H9 (cell line): ENCODE measurements around the gene ENOX1. TPM values are rescaled to one million over a fixed set of nuclear protein-coding genes. Genes with fewer than 3 reads are reported as not detected.

Source experiments
- DNase-seq: peaks from one replicate; pipeline ENCODE4 v3.0.0-alpha.2; 2017
- H2AFZ ChIP-seq: one replicate; pipeline ENCODE4 v1.6.1; 2013; ENCODE audit warnings: mild to moderate bottlenecking, low read length, control low read depth, moderate library complexity
- H2AK5ac ChIP-seq: 2 replicates; pipeline ENCODE4 v1.6.1; 2013; ENCODE audit warnings: low read length, control low read depth, mixed read lengths; ENCODE audit not compliant: insufficient read length
- H2BK120ac ChIP-seq: one replicate; pipeline ENCODE4 v1.6.1; 2013; ENCODE audit warnings: low read depth, mild to moderate bottlenecking, low read length, control low read depth, inconsistent platforms; ENCODE audit not compliant: poor library complexity, severe bottlenecking
- H2BK12ac ChIP-seq: 2 replicates; pipeline ENCODE4 v1.6.1; 2013; ENCODE audit warnings: low read length, control low read depth, mixed read lengths, low read depth; ENCODE audit not compliant: insufficient read length
- H2BK15ac ChIP-seq: 2 replicates; pipeline ENCODE4 v1.6.1; 2013; ENCODE audit warnings: low read depth, low read length, control low read depth
- H2BK20ac ChIP-seq: one replicate; pipeline ENCODE4 v1.6.1; 2013; ENCODE audit warnings: low read depth, mild to moderate bottlenecking, low read length, control low read depth, inconsistent platforms; ENCODE audit not compliant: poor library complexity, severe bottlenecking
- H2BK5ac ChIP-seq: 2 replicates; pipeline ENCODE4 v1.6.1; 2013; ENCODE audit warnings: low read length, control low read depth, mixed read lengths; ENCODE audit not compliant: insufficient read length
- H3K14ac ChIP-seq: 2 replicates; pipeline ENCODE4 v1.6.1; 2013; ENCODE audit warnings: low read length, control low read depth; ENCODE audit not compliant: insufficient read depth
- H3K18ac ChIP-seq: 2 replicates; pipeline ENCODE4 v1.6.1; 2013; ENCODE audit warnings: low read depth, mild to moderate bottlenecking, mixed read lengths, low read length, control low read depth; ENCODE audit not compliant: insufficient read length
- H3K23ac ChIP-seq: 2 replicates; pipeline ENCODE4 v1.6.1; 2013; ENCODE audit warnings: low read length, control low read depth, mixed read lengths, low read depth; ENCODE audit not compliant: insufficient read length
- H3K23me2 ChIP-seq: 2 replicates; pipeline ENCODE4 v1.6.1; 2013; ENCODE audit warnings: low read depth, mild to moderate bottlenecking, mixed read lengths, low read length, control low read depth; ENCODE audit not compliant: insufficient read length, poor library complexity, severe bottlenecking
- H3K27ac ChIP-seq: 2 replicates; pipeline ENCODE4 v1.5.1; 2013; ENCODE audit warnings: low read length, control low read depth, mixed read lengths, low read depth; ENCODE audit not compliant: insufficient read length
- H3K27me3 ChIP-seq: 2 replicates; pipeline ENCODE4 v1.6.1; 2013; ENCODE audit warnings: low read length, control low read depth, inconsistent platforms; ENCODE audit not compliant: insufficient read depth
- H3K4ac ChIP-seq: 2 replicates; pipeline ENCODE4 v1.6.1; 2013; ENCODE audit warnings: low read depth, mild to moderate bottlenecking, control low read depth, inconsistent platforms, low read length, moderate library complexity
- H3K4me1 ChIP-seq: 2 replicates; pipeline ENCODE4 v1.6.1; 2013; ENCODE audit warnings: low read length, control low read depth, inconsistent platforms; ENCODE audit not compliant: insufficient read depth
- H3K4me2 ChIP-seq: 2 replicates; pipeline ENCODE4 v1.6.1; 2013; ENCODE audit warnings: low read length, control low read depth, mixed read lengths; ENCODE audit not compliant: insufficient read length, insufficient read depth
- H3K56ac ChIP-seq: 2 replicates; pipeline ENCODE4 v1.6.1; 2013; ENCODE audit warnings: low read depth, mild to moderate bottlenecking, mixed read lengths, low read length, control low read depth; ENCODE audit not compliant: insufficient read length
- H3K79me1 ChIP-seq: 2 replicates; pipeline ENCODE4 v1.6.1; 2013; ENCODE audit warnings: low read depth, mild to moderate bottlenecking, moderate library complexity, low read length, control low read depth, inconsistent platforms; ENCODE audit not compliant: insufficient read depth, poor library complexity, severe bottlenecking
- H3K79me2 ChIP-seq: 2 replicates; pipeline ENCODE4 v1.6.1; 2013; ENCODE audit warnings: low read length, control low read depth, inconsistent platforms; ENCODE audit not compliant: insufficient read depth
- H3K9ac ChIP-seq: 2 replicates; pipeline ENCODE4 v1.6.1; 2013; ENCODE audit warnings: low read length, control low read depth, mixed read lengths; ENCODE audit not compliant: insufficient read length; ENCODE audit errors: extremely low read depth
- H3K9me3 ChIP-seq: one replicate; pipeline ENCODE4 v1.6.1; 2013; ENCODE audit warnings: low read depth, low read length, inconsistent platforms; ENCODE audit not compliant: control insufficient read depth
- H3T11ph ChIP-seq: one replicate; pipeline ENCODE4 v1.6.1; 2013; ENCODE audit warnings: mild to moderate bottlenecking, low read length, control low read depth, inconsistent platforms
- H4K20me1 ChIP-seq: one replicate; pipeline ENCODE4 v1.6.1; 2013; ENCODE audit not compliant: control insufficient read depth, insufficient read length, insufficient read depth
- H4K5ac ChIP-seq: 2 replicates; pipeline ENCODE4 v1.6.1; 2013; ENCODE audit warnings: low read depth, mild to moderate bottlenecking, mixed read lengths, low read length, control low read depth; ENCODE audit not compliant: insufficient read length
- H4K8ac ChIP-seq: replicated peaks from 2 replicates; pipeline ENCODE4 v1.6.1; 2013; ENCODE audit warnings: low read length, control low read depth, mixed read lengths, low read depth; ENCODE audit not compliant: insufficient read length
- H4K91ac ChIP-seq: 2 replicates; pipeline ENCODE4 v1.6.1; 2013; ENCODE audit warnings: low read depth, mild to moderate bottlenecking, moderate library complexity, mixed read lengths, low read length, control low read depth; ENCODE audit not compliant: insufficient read length
- H3K27ac Mint-ChIP-seq, 3 experiments: 2 replicates in 2 of 3; 3 replicates in 1 of 3; pipeline ENCODE4 v1.8.0; 2020 to 2021; ENCODE audit warnings: mixed read lengths in 3 of 3, mild to moderate bottlenecking in 1 of 3, moderate library complexity in 1 of 3
- H3K27me3 Mint-ChIP-seq: 2 replicates; pipeline ENCODE4 v1.8.0; 2021; ENCODE audit warnings: low read depth, mild to moderate bottlenecking, moderate library complexity, mixed read lengths
- H3K36me3 Mint-ChIP-seq, 3 experiments: 2 replicates in 2 of 3; 3 replicates in 1 of 3; pipeline ENCODE4 v1.8.0; 2020 to 2021; ENCODE audit warnings: low read depth in 3 of 3, mixed read lengths in 3 of 3; ENCODE audit not compliant: insufficient read depth in 1 of 3
- H3K4me1 Mint-ChIP-seq, 2 experiments: 2 replicates each; pipeline ENCODE4 v1.8.0; 2020; ENCODE audit warnings: mixed read lengths in 2 of 2
- H3K4me3 Mint-ChIP-seq, 2 experiments: 2 replicates in 1 of 2; 3 replicates in 1 of 2; pipeline ENCODE4 v1.8.0; 2020 to 2021; ENCODE audit warnings: mild to moderate bottlenecking in 2 of 2, mixed read lengths in 2 of 2, moderate library complexity in 1 of 2
- H3K9me3 Mint-ChIP-seq, 2 experiments: 2 replicates in 1 of 2; 3 replicates in 1 of 2; pipeline ENCODE4 v1.8.0; 2020; ENCODE audit warnings: mild to moderate bottlenecking in 2 of 2, mixed read lengths in 2 of 2, moderate library complexity in 1 of 2
- WGBS: extraction: QIAGEN DNeasy Blood & Tissue Kit; methylation state at CpG from one replicate; pipeline ENCODE4 v1.1.7; 2013; ENCODE audit warnings: missing lambda C conversion rate, low lambda C conversion rate, mixed read lengths; ENCODE audit not compliant: insufficient read length; ENCODE audit errors: extremely low coverage; 5-methylcytosine and 5-hydroxymethylcytosine counted together
- total RNA-seq: library from RNA; stranded (reverse); gene quantifications from 2 replicates; pipeline ENCODE4 v1.2.1, GENCODE V29; 2021
- TF ChIP-seq, protein P1 (sequence below): fragments of 200-600 bp; sonication (generic); conservative IDR thresholded peaks from 3 replicates; pipeline ENCODE4 v1.8.0; 2021; ENCODE audit warnings: antibody characterized with exemption, mild to moderate bottlenecking

ENOX1 gene
- total RNA-seq, 1 experiment from 2014 or later: 0.24 TPM

DNA sequence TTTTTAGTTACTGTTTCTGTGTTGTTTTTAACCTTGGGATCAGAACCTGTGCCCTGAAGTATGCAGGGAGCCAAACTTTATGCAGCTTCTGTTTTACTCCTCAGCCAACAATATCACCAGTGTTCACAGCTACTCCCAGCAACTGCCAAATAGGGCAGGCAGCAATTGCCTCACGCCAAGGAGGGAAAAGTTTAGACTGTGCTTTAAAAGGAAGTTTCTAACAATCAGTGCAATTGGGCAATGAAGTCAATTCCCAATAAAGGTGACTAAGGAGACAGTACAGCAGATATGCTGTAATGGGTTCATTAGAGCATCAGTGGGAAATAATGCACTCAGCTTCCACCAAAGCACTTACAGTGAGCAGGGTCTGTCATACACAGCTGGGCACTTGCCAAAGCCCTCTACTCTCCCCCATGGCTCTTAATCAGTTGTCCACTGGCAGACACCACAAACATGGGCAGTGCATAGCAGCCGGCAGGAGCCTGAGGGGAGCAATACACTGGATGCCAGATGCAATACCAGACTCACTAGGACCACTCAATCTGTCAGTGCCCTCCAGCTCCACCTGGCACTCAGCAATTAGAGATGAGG is 19.3 kb downstream of the ENOX1 start:
- Histone ChIP-seq H3K4ac (no peak overlapping the region), H3K4me1 (peaks cover 3% of the 10 kb centered on the region; the same call in 1 of the 2 replicates), H3K79me2 (no peaks in the 10 kb centered on the region), H3K79me1 (no peaks in the 10 kb centered on the region), H2BK20ac (no peak overlapping the region), H4K91ac (no peak overlapping the region), H2BK120ac (no peak overlapping the region), H3K23ac (no peak overlapping the region), H4K5ac (no peak overlapping the region), H2AK5ac (no peak overlapping the region), H4K8ac (no peak overlapping the region), H4K20me1 (no peaks in the 10 kb centered on the region), H3K9ac (no peak overlapping the region), H2AFZ (no peak overlapping the region), H3T11ph (no peak overlapping the region), H2BK5ac (no peak overlapping the region), H3K27ac (no peak overlapping the region), H3K27me3 (no peaks in the 10 kb centered on the region), H2BK15ac (no peak overlapping the region), H3K14ac (no peak overlapping the region), H2BK12ac (no peak overlapping the region), H3K4me2 (no peak overlapping the region), H3K18ac (no peak overlapping the region), H3K23me2 (no peaks in the 10 kb centered on the region), H3K56ac (no peak overlapping the region), H3K9me3 (no peaks in the 10 kb centered on the region)
- no peak overlapping the region for H3K27ac Mint-ChIP-seq
- H3K4me3 Mint-ChIP-seq: no peak overlapping the region
- WGBS: no CpG with 5 or more reads among the region's 2 CpGs
- TF ChIP-seq, protein P1, sequence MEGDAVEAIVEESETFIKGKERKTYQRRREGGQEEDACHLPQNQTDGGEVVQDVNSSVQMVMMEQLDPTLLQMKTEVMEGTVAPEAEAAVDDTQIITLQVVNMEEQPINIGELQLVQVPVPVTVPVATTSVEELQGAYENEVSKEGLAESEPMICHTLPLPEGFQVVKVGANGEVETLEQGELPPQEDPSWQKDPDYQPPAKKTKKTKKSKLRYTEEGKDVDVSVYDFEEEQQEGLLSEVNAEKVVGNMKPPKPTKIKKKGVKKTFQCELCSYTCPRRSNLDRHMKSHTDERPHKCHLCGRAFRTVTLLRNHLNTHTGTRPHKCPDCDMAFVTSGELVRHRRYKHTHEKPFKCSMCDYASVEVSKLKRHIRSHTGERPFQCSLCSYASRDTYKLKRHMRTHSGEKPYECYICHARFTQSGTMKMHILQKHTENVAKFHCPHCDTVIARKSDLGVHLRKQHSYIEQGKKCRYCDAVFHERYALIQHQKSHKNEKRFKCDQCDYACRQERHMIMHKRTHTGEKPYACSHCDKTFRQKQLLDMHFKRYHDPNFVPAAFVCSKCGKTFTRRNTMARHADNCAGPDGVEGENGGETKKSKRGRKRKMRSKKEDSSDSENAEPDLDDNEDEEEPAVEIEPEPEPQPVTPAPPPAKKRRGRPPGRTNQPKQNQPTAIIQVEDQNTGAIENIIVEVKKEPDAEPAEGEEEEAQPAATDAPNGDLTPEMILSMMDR: no peak
- H3K9me3 Mint-ChIP-seq: no peaks in the 10 kb centered on the region
- H3K27me3 Mint-ChIP-seq: no peaks in the 10 kb centered on the region
- H3K36me3 Mint-ChIP-seq: no peaks in the 10 kb centered on the region
- peaks cover 23 to 25% of the 10 kb centered on the region in 2 experiments for H3K4me1 Mint-ChIP-seq
- no peak for DNase-seq
